ENCODE results near the gene VDR.

GRCh38 chr12:47822401-47822800, 82.4 kb downstream of the VDR start:
- TF ChIP-seq CTCF (IDR thresholded peaks at IDR 0.05; ENCODE audit: borderline replicate concordance, extremely low read depth, low read length, poor library complexity, severe bottlenecking) (no peak), EZH2 (IDR thresholded peaks at IDR 0.05; ENCODE audit: borderline replicate concordance, low read depth, low read length, severe bottlenecking) (no peak)

Data from DND-41 (cell line).